RPMI7951 (cell line): ENCODE measurements around the gene SCCPDH. TPM values are rescaled to one million over a fixed set of nuclear protein-coding genes. Genes with fewer than 3 reads are reported as not detected.

ENCODE experiments used
- DNase-seq: peaks from one replicate; pipeline ENCODE4 v3.0.0-alpha.2; 2012; ENCODE audit warnings: low read depth
- total RNA-seq: library from RNA; depleted of rRNA; stranded (reverse); fragments of >200 nt; shearing (Covaris generic); gene quantifications from 2 replicates; pipeline ENCODE4 v1.2.3, GENCODE V29; 2014

SCCPDH gene
- total RNA-seq, 1 experiment from 2014 or later: 25.8 TPM

- peak; percentile 75 for DNase-seq
Measured at GRCh38 chr1:246748867-246749266, 24.7 kb downstream of the SCCPDH start.

- no peak for DNase-seq
Measured at GRCh38 chr1:246750752-246751151, 26.5 kb downstream of the SCCPDH start.

GRCh38 chr1:246753670-246754535 lies 29.7 kb downstream of the SCCPDH start:
- DNase-seq: peak; percentile 60

- DNase-seq: no peak
Measured at GRCh38 chr1:246755419-246755818, 31.2 kb downstream of the SCCPDH start.

- DNase-seq: no peak
Measured at GRCh38 chr1:246760422-246761347, 36.5 kb downstream of the SCCPDH start.

- no peak for DNase-seq
Measured at GRCh38 chr1:246761396-246761795, 37.2 kb downstream of the SCCPDH start.

- DNase-seq: no peak
Measured at GRCh38 chr1:246765521-246765920, 41.3 kb downstream of the SCCPDH start.

- no peak for DNase-seq
Measured at GRCh38 chr1:246768403-246769020, 44.3 kb downstream of the SCCPDH start.

GRCh38 chr1:246769306-246769705 lies 45.1 kb downstream of the SCCPDH start:
- no peak for DNase-seq

- DNase-seq: no peak
Measured at GRCh38 chr1:246771366-246771765, 47.2 kb downstream of the SCCPDH start.

GRCh38 chr1:246772686-246773085 lies 48.5 kb downstream of the SCCPDH start:
- DNase-seq: no peak

GRCh38 chr1:246773213-246773641 lies 49.0 kb downstream of the SCCPDH start:
- DNase-seq: no peak

- no peak for DNase-seq
Measured at GRCh38 chr1:246775531-246776385, 51.5 kb downstream of the SCCPDH start.

GRCh38 chr1:246776923-246777322 lies 52.7 kb downstream of the SCCPDH start:
- DNase-seq: no peak

GRCh38 chr1:246778663-246779062 lies 54.5 kb downstream of the SCCPDH start:
- no peak for DNase-seq

GRCh38 chr1:246779561-246780175 lies 55.5 kb downstream of the SCCPDH start:
- DNase-seq: no peak

GRCh38 chr1:246780264-246780663 lies 56.1 kb downstream of the SCCPDH start:
- DNase-seq: no peak

GRCh38 chr1:246781212-246781611 lies 57.0 kb downstream of the SCCPDH start:
- DNase-seq: no peak

- peak; percentile 15 for DNase-seq
Measured at GRCh38 chr1:246782120-246782900, 58.1 kb downstream of the SCCPDH start.
